CD1c-positive myeloid dendritic cell (primary cell): ENCODE data around the gene CLIP4.

Experiments
- DNase-seq: peaks from one replicate; pipeline ENCODE4 v3.0.0-alpha.2; 2016; ENCODE audit errors: extremely low spot score

The CLIP4 gene

DNA sequence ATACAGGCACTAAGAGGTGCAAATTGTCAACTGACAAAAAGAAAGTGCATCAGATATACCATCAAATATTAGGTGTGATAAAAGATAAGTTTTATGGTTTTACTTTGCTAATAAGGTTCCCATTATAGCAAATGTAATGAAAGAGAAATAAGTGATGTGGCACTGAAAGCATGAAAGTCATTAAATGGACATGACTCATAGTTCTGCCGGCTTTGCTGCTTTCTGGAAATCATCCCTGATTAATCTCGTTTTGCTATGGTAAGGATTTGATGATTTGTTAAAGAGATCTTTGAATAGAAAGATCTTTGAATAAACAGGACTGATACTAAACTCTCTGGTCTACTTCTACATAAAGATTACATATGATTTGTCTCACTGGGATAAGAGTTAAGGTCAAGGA, 72.7 kb downstream of the CLIP4 start:
- DNase-seq: no peak

DNA sequence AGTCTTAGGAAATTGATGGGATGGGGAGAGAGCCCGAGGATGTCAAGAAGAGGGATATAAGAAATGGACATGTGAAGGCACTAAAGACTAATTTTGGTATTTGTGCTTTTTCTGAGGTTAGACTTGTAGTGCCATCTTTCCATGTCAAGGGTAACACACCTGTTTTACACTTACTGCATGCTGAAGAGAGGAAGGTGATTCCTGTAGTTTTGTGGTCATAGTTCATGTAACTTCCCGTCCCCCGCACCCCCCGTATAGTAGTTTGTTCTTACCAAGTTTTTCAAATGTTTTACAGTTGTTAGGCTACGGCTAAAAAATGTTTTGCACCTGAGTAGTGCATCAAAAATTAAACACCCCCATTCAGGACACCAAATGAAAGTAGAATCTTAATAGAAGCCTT, 73.8 kb downstream of the CLIP4 start:
- no peak for DNase-seq

DNA sequence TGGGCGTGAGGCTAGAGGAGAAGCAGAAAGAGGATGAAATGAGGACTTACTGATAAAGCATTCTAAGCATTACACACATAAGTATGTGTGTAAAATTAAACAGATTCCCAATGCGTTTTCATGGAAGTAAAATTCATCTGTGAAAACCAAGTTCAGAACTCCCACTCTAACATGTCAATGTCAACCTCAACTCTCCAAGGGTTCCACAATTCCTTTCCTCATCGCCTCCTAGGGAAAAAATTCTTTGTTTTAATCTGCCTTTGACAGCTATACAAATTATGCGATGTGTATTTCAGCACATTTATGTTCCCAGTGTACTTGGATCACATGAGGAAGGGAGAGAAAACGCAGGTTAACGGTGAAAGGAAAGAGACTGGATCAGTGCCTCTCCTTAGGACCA, 76.6 kb downstream of the CLIP4 start:
- no peak for DNase-seq

DNA sequence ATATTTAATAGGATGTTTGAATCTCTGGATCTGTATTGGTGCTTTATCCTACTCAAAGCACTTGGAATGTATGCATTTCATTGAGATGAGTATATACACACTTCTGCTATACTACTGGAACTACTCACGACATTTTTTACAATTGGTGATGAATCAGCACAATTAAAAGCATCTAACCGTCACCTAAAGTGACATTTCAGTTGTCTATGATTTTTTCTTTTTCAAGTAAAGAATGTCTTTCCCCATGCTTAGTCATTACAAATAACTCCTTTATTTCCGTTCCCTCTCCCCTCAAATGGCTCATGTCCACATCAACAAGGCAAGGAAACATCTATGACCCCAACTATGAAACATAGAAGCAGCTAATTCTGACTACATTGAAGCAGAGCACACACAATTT, 77.3 kb downstream of the CLIP4 start:
- no peak for DNase-seq

DNA sequence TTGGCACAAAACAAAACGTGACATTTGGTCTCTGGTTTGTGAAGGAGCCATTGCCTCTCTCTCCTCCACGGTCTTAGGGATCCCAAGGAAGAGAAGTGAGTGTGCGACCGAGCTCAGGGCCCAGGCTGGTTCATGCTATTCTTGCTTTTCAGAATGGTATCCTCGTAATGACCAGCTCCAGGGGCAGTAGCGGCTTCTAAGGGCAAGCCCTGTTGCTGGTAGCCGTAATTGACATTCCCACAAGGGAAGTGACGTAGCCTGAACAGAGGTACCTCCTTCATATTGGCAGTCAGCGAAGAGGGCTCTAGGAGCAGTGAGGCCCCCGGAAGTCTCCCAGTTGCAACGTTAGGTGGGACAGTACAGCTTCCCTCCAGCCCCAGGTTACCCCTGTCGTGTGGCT, 77.9 kb downstream of the CLIP4 start:
- no peak for DNase-seq

DNA sequence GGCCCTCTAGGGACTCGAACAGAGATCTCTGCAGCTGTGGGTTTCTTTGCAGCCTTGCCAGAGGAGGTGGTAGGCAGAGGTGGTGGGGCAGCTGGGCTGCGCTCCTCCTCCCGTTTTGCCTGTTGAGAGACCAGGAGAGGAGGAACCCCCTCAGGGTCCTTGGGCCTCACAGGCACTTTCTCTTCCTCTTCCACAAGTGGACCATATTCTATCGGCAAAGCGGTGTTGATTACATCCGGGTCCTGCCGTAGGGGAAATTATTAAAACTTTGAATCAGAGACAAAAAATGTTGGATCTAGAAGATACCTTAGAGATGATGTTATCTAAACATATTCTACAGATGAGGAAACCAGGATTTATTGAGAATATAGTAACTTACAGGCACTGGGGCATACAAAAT, 78.5 kb downstream of the CLIP4 start:
- DNase-seq: no peak

DNA sequence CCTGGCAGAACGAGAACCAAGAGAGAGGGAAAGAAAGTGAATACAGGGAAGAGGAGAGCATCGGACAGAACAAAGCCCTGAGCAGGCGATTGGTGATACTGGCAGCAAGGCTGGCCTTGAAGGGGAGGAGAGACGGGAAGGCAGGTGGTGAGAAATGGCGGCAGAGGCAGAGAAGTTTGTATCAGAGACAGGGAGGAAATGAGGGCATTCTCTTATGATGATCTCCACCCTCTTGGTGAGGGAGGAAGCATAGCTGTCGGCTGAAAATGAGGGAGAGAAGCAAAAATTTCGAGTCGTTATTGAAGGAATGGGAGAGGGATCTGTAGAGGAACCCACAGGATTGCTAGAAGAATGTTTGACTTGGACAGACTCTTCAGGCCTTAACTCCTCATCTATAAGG, 80.6 kb downstream of the CLIP4 start:
- DNase-seq: no peak

DNA sequence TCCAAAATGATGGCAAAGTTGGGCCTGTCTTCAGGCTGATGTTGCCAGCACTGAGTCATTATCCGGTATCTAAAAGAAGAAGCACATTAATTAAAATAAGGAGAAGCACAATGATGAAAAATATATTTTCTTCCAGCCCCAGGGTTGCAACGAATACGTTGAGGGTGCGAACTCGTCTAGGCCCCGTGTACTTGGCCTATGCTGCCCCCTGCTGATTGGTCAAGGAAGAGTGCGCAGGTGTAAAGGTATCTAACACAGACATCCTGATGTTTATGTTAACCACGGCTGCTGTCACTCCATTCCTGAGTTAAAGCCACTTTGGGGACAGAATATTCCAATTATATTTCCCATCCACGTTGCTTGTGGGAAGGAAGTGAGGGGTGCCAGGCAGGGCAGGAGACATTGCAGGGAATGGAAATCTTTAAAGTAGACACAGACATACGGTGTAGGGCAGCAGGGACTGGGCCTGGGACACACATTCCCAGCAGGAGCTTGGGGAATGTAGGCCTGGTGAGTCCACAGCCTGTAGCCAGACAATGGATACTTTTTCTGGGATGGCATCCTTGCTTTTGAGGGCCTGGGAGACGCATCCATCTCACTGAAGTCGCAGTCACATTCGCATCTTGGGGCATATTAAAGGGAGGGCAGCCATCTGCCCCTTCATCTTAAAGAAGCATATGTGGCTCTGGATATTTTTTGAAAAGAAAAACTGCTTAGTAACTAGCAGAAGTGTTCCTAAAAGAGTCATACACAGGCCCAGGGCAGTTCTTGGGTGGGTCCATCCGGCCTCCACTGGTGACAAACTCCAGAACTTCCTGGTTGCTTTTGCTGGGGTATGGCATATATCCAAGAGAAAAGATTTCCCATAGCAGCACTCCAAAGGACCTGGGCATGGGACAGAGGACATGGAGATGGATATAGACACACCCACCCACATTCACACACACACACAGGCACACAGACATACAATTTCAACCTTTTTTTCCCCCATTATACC, 81.9 kb downstream of the CLIP4 start:
- DNase-seq: peak; percentile 60

DNA sequence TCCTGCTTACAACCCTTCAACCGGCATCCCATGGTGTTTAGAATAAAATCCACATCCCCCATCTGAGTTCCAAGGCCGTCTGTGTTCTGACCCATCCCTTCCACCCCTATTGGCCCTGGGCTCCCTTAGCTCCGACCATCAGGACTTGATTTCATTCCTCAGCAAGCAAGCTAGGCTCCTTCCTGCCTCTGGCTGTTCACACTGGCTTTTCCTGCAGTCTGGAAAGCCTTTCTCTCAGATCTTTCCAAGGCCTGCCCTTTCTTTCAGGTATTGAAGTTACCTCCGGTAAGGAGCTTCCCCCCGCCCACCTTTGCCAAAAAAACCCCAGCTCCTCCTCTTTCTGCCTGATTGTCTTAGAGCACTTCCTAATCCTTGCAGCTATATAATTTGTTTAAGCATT, 86.8 kb downstream of the CLIP4 start:
- DNase-seq: no peak

DNA sequence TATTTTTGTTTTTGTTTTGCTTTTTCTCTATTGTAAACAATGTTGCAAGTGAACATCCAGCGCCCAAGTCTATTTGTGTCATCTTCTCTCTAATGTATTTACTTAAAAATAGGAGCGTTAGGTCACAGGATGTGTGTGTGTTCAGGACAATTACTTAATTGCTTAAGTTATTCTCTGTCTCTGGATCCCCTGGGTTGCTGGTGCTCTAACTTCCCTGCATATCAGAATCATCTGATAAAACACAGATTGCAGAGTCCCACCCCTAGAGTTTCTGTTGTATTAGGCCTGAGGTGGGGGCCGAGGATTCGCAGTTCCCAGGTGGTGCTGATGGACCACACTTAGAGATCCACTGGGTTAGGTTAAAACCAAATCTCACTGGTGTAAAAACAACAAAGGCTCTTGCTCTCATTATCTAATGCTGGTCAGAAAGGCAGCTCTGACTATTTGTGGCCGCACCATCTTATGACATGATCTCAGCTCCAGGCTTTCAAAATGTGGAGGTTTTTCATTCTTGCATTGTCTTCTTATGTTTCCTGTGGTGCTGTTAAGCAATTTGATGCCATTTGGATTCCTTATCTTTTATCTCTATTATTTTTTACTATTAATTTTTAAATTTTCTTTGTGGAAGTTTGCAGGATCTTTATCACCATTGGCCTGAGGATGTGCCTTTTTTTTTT, 87.7 kb downstream of the CLIP4 start:
- DNase-seq: no peak

DNA sequence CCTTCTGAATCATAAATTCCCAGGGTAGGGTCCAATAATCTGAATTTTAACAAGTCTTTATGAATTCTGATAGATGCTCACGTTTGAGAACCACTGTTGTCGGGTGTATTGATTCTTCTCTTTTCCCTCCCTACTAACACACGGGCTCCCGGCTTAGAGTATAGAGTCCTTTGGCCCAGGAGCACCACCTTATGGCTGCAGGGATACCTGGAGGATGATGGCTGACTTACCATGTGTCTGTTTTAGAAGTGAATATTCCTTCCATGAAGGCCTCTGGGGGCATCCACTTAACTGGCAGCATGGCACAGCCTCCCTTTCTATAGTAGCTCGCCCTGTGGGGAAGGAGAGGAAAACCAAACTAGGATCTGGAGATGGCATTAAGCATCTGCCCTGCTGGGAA, 91.7 kb downstream of the CLIP4 start:
- DNase-seq: no peak

DNA sequence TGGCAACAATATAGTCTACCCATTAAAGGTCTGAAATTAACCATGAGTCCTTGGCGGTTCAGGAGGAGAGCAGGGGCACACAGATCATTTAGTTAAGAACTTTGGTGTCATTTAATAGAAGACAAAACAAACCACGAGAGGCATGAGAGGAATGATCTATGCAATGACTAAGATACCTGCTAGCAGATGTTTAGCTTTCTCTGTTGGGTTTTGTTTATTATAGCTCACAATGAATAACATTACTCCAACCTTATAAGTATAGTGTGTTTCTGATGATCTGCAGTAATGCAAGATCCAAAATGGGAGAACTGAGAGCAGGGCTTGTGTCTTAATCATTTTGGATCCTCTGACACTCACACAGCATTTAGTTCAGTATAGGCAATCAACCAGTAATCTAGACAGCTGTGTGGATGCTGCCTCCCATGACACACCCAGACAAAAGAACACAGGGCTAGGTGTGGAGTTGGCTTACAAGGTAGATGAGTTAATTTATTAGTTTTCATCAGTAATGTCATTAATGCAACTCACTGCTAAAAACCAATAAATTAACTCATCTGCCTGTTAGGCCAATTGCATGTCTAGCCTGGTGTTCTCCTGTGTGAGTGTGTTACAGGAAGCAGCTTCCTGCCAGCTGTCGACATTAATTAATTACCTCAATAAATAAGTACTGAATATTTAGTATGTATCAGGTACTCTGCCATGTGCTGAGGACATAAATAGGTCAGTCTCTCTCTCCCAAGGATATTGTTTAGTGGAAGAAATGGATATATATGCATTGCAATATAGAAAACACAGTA, 92.3 kb downstream of the CLIP4 start:
- DNase-seq: no peak

DNA sequence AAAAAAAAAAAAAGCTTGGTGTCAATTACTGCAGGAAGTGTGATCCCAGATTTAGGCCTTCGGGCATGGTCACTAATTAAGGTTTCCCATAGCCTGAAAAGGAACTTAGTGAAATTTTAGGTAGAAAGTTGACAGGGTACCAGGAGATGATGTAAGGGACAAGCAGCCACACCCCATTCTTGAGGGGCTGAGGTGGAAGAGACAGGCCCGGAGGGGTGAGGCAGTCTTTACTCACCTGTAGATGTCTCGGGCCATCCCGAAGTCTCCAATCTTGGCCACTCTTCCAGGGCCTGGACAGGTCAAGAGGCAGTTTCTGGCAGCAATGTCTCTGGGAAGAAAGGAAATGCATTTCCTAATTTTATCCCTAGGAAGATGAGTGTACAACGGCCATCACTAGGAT, 94.3 kb downstream of the CLIP4 start:
- DNase-seq: no peak

DNA sequence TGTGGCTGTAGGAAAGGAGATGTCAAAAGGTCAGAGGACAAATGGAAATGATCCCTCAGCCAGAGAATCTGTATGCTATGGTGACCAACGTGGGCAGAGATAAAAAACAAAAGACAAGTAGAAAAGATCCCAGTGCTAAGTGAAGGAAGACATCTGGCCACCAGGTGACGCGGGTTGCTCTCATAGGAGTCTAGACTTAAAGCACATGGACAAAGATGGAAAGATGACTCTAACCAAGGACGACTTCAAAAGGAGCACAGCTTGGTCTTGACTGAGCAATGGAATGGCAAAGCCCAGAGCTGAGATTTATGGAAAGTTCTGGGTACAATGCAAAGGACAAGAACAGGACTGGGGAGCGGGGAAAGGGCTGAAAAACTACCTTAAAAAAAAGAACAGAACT, 96.8 kb downstream of the CLIP4 start:
- no peak for DNase-seq

DNA sequence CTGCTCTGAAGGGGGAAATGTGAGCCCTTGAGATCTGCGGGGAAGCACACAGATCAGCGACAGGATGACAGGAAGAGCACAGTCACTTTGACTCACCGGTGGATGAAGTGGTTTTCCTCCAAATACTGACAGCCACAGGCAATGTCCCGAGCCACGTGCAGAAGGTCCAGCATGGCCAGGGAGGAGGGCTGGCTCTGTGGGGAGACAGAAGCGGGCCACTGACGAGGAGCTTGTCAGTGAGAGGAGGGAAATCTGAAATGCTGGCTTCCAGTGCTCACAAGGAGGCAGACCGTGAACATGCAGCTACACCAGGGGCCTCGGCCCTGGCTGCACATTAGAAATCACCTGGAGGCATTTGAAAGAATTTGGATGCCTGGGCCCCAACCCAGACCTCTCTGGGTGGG, 98.7 kb downstream of the CLIP4 start:
- no peak for DNase-seq

DNA sequence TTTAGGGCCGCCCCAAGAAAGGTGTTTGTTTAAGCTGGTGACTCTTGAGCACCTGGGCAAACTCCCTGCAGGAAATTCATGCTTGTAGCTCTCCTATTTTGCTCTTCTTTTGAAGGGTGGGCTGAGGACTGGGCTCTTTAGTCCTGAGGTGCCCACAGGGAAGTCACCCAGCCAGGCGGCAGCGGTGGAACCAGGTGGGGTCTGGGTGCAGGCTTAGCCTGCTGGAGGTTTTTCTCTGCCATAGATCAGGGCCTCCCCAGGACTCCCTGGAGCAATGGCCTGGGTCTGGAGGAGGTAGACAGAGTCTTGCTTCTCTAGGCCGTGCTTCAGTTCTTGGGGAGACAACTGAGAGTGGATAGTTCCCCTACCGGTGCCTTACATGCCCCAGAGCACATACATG, 99.9 kb downstream of the CLIP4 start:
- DNase-seq: no peak

DNA sequence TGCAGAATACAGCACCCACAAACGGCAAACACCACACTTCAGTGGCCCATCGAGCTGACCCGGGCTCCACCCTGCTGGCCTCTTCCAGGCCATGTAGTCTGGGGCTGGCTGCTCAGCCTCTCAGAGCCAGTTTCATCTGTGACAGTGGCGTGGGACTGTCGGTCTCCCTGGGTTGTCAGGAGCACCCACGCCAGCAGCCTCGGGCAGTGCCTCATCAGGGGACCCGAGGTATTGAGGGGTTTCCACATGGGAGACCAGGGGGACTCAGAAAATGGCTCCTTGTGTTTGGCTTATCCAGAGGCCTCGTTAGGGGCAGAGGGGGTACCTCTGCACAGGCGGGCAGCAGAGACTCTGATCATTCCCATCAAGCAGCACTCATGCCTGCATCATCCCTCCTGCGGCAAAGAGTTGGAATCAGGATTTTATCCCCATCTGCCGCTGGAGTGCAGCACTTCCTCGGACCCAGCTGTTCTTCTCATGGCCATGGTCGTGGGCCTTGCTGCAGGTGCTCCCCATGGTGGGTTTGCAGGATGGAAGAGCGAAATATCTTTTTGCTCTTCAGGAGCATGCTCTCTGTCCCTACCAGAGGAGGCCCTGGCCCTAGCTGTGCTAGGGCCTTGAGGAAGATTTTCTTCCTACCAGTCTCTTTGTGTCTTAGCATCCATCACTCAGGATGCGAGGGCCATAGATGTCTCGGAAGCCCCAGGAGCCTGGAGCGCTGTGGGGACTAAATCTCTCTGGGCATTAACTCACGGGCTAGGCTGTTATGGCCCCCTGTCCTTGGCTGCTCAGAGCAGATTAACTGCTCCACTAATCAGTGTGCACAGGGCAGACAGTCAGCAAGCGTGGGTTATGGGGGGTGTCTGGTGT, 100.8 kb downstream of the CLIP4 start:
- DNase-seq: no peak

DNA sequence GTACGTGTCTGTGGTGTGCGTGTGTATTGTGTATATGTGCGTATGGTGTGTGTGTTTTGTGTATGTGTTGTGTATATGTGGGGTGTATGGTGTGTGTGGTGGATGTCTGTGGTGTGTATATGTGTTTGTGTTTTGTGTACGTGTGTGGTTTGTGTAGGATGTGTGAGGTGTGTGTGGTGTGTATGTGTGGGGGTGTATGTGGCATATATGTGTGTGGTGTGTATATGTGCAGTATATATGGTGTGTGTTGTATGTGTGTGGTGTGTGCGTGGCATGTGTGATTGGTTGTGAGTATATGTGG, 101.3 kb downstream of the CLIP4 start:
- DNase-seq: no peak

DNA sequence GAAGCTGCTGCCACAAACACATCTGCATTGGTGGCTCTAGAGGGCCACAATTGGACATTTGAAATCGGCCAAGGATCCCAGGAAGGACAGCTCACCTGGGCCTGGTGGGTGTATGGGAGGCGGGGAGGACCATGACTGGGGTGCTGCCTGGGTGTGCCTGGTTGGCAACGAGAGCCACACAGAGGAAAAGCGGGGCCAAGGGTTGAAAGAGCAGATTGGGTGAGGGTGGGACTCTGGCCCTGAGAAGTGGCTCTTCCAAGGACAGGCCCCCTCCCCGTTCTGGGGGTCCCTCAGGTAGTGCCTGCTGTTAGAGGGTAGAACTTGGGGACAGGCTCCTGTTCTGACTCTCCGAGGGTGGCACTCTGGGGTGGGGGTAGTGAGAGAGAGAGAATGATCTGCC, 102.9 kb downstream of the CLIP4 start:
- DNase-seq: no peak

DNA sequence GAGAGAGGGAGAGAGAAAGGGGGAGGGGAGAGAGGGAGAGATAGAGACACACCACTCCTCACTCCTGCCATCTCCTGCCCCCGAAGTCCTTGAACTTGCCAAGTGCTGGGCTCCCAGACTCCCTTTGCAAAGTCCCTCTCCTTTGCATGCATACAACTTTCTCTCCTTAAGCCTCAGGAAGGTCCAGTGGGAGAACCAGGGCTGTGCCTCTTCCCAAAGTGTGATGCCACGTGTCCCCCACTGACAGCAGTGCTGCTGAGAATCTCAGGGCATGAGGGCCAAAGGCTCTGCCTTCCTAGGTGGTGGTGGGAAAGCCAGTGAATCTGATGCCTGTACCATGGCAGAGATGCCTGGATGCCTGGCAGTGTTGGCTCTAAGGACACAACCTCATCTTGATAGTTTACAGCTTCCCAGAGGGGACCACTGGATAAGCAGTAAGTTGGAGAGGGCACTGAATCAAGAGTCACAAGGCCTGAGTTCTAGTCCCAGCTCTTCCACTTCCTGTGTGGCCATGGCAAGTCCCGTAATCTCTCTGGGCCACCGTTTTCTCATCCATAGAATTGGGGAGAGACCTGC, 103.4 kb downstream of the CLIP4 start:
- DNase-seq: no peak

DNA sequence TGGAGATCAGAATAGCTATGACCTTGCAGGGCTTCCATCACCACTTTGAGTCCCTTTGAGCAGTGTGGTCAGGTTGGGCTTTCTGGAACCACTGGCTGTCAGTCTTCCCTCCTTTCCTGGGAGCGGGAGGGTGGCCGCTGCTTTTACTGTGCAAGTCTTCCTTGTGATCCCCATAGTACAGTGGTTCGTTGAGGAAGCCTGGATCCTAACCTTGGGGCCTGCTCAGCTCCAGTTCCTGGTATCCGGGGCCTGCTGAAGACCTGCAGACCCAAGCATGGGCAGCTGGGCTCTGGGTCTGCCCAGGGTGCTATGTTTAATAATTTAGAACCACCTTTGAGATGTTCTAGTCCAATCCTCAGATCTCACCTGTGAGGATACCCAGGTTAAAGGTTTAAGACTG, 104.2 kb downstream of the CLIP4 start:
- DNase-seq: no peak
